HCT116 (cell line): ENCODE data around the gene HEPACAM2. TPM values are rescaled to one million over a fixed set of nuclear protein-coding genes. Genes with fewer than 3 reads are reported as not detected.

ENCODE experiments used
- ATAC-seq: fragments of 200-7000 bp; cut with Tn5 transposase; 2 replicates; pipeline ENCODE4 v1.9.1; 2020; ENCODE audit warnings: mild to moderate bottlenecking, moderate library complexity
- BruUV-seq: library from RNA; stranded (reverse); fragments of 400-500 nt; replicated peaks from 2 replicates; lab custom pipeline; 2021; lab: Mats Ljungman, UMichigan
- CTCF ChIA-PET: fragments of 300-600 bp; sonication (Branson Sonifier 250); formaldehyde crosslinking; loops from one replicate; lab custom pipeline; 2021; ENCODE audit warnings: antibody characterized with exemption; lab: Charles Lee
- POLR2A ChIA-PET: fragments of 300-600, 350-600 bp; sonication (Branson Sonifier 250); formaldehyde crosslinking; loops from one replicate; lab custom pipeline; 2021; ENCODE audit warnings: antibody characterized with exemption; lab: Charles Lee
- RAD21 ChIA-PET, 2 experiments: fragments of 300-600 bp; sonication (Branson Sonifier 250); formaldehyde crosslinking; loops; one replicate each; lab custom pipeline; 2023; ENCODE audit warnings: low total read pairs in 2 of 2; ENCODE audit not compliant: uncharacterized antibody in 2 of 2, unreplicated experiment in 2 of 2, low non-redundant PET in 1 of 2; lab: Charles Lee
- DNase-seq: peaks from one replicate; pipeline ENCODE4 v3.0.0-alpha.2; 2010; ENCODE audit warnings: low read depth, low spot score
- H2AFZ ChIP-seq: fragments of 200-600 bp; shearing (Covaris generic), sonication (generic); 2 replicates; pipeline ENCODE4 v1.6.1; 2017; ENCODE audit warnings: low read depth, mixed run types, mixed read lengths, antibody characterized with exemption, low read length; ENCODE audit not compliant: poor library complexity, severe bottlenecking
- H3K27ac ChIP-seq: 2 replicates; pipeline ENCODE4 v1.5.1; 2012; ENCODE audit warnings: low read depth, low read length
- H3K27me3 ChIP-seq: fragments of 200-600 bp; sonication (generic); 2 replicates; pipeline ENCODE4 v1.6.1; 2016; ENCODE audit warnings: mixed run types, low read length, mixed read lengths; ENCODE audit not compliant: insufficient read depth
- H3K36me3 ChIP-seq, 2 experiments: fragments of 200-500 bp in 1 of 2; fragments of 200-600 bp in 1 of 2; sonication (Bioruptor generic) in 1 of 2; sonication (generic) in 1 of 2; 2 replicates each; pipeline versions ENCODE4 v1.5.1 to v1.6.1; 2014 to 2016; ENCODE audit warnings: low read length in 2 of 2, inconsistent platforms in 1 of 2, mixed read lengths in 1 of 2, mixed run types in 1 of 2; ENCODE audit not compliant: insufficient read depth in 2 of 2, control insufficient read depth in 1 of 2
- H3K4me1 ChIP-seq, 2 experiments: fragments of 200-600 bp in 1 of 2; sonication (generic) in 1 of 2; 2 replicates each; pipeline versions ENCODE4 v1.5.1 to v1.6.1; 2012 to 2017; ENCODE audit warnings: low read length in 2 of 2, inconsistent platforms in 1 of 2, mild to moderate bottlenecking in 1 of 2, mixed read lengths in 1 of 2, mixed run types in 1 of 2, moderate library complexity in 1 of 2; ENCODE audit not compliant: insufficient read depth in 2 of 2, control insufficient read depth in 1 of 2
- H3K4me2 ChIP-seq: fragments of 200-600 bp; sonication (generic); 2 replicates; pipeline ENCODE4 v1.6.1; 2017; ENCODE audit warnings: mixed run types, low read length, mixed read lengths
- H3K4me3 ChIP-seq, 2 experiments: fragments of 200-600 bp in 1 of 2; sonication (generic) in 1 of 2; replicated peaks in 1 of 2; 2 replicates each; pipeline ENCODE4 v1.5.1; 2011 to 2016; ENCODE audit warnings: low read length in 2 of 2, control low read depth in 1 of 2, low read depth in 1 of 2, mild to moderate bottlenecking in 1 of 2, mixed read lengths in 1 of 2, mixed run types in 1 of 2
- H3K79me2 ChIP-seq: fragments of 200-600 bp; sonication (generic); 2 replicates; pipeline ENCODE4 v1.6.1; 2017; ENCODE audit warnings: mild to moderate bottlenecking, mixed run types, low read length, moderate library complexity, mixed read lengths; ENCODE audit not compliant: insufficient read depth
- H3K9ac ChIP-seq: fragments of 200-600 bp; sonication (generic); 2 replicates; pipeline ENCODE4 v1.6.1; 2016; ENCODE audit warnings: low read length, mixed read lengths
- H3K9me2 ChIP-seq: fragments of 200-600 bp; sonication (generic), shearing (Covaris generic); 2 replicates; pipeline ENCODE4 v1.6.1; 2017; ENCODE audit warnings: mixed run types, mild to moderate bottlenecking, moderate library complexity; ENCODE audit not compliant: insufficient read depth
- H3K9me3 ChIP-seq, 2 experiments: fragments of 200-500 bp in 1 of 2; fragments of 200-600 bp in 1 of 2; sonication (Bioruptor generic) in 1 of 2; sonication (generic) in 1 of 2; 2 replicates each; pipeline ENCODE4 v1.6.1; 2014 to 2017; ENCODE audit warnings: low read length in 2 of 2, mixed read lengths in 2 of 2, inconsistent platforms in 1 of 2, low read depth in 1 of 2, mild to moderate bottlenecking in 1 of 2, mixed run types in 1 of 2, moderate library complexity in 1 of 2; ENCODE audit not compliant: control insufficient read depth in 1 of 2, insufficient read depth in 1 of 2
- H4K20me1 ChIP-seq: fragments of 200-600 bp; sonication (generic), shearing (Covaris generic); 2 replicates; pipeline ENCODE4 v1.6.1; 2017; ENCODE audit warnings: mixed run types, mild to moderate bottlenecking, moderate library complexity; ENCODE audit not compliant: insufficient read depth
- CBX3 ChIP-seq: IDR thresholded peaks from 2 replicates; pipeline ENCODE4 v1.6.1; 2012; ENCODE audit warnings: low read depth
- CEBPB ChIP-seq: IDR thresholded peaks from 2 replicates; pipeline ENCODE4 v1.6.1; 2012; ENCODE audit warnings: low read depth
- EGR1 ChIP-seq: IDR thresholded peaks from 2 replicates; pipeline ENCODE4 v1.6.1; 2012; ENCODE audit warnings: low read depth
- ELF1 ChIP-seq: IDR thresholded peaks from 2 replicates; pipeline ENCODE4 v1.6.1; 2012; ENCODE audit warnings: low read depth, borderline replicate concordance
- EZH2 ChIP-seq: fragments of 200-600 bp; sonication (generic); IDR thresholded peaks from 2 replicates; pipeline ENCODE4 v1.6.1; 2017; ENCODE audit warnings: antibody characterized with exemption, mixed run types
- EZH2phosphoT487 ChIP-seq: fragments of 200-600 bp; IDR thresholded peaks from 2 replicates; pipeline ENCODE4 v1.6.1; 2018; ENCODE audit warnings: antibody characterized with exemption, borderline replicate concordance
- JUND ChIP-seq: IDR thresholded peaks from 2 replicates; pipeline ENCODE4 v1.6.1; 2012
- MAX ChIP-seq: IDR thresholded peaks from 2 replicates; pipeline ENCODE4 v1.6.1; 2012
- POLR2AphosphoS5 ChIP-seq: IDR thresholded peaks from 2 replicates; pipeline ENCODE4 v1.6.1; 2011; ENCODE audit warnings: mild to moderate bottlenecking, low read depth, low read length, moderate library complexity
- REST ChIP-seq: IDR thresholded peaks from 2 replicates; pipeline ENCODE4 v1.6.1; 2012; ENCODE audit warnings: low read depth
- SIN3A ChIP-seq: IDR thresholded peaks from 2 replicates; pipeline ENCODE4 v1.6.1; 2012; ENCODE audit warnings: low read depth
- SP1 ChIP-seq: IDR thresholded peaks from 2 replicates; pipeline ENCODE4 v1.6.1; 2012; ENCODE audit warnings: low read depth
- SRF ChIP-seq: IDR thresholded peaks from 2 replicates; pipeline ENCODE4 v1.6.1; 2012; ENCODE audit warnings: low read depth
- TCF7L2 ChIP-seq: IDR thresholded peaks from 2 replicates; pipeline ENCODE4 v1.7.0; 2011; ENCODE audit warnings: borderline replicate concordance, inconsistent platforms; ENCODE audit not compliant: insufficient read depth, insufficient read length; ENCODE audit errors: extremely low read depth
- YY1 ChIP-seq: IDR thresholded peaks from 2 replicates; pipeline ENCODE4 v1.6.1; 2011; ENCODE audit warnings: low read length, low read depth, moderate library complexity, mild to moderate bottlenecking; ENCODE audit not compliant: insufficient replicate concordance; ENCODE audit errors: extremely low read depth
- ZFX ChIP-seq: fragments of 450-650 bp; IDR thresholded peaks from 2 replicates; pipeline ENCODE4 v1.6.1; 2017
- ZNF274 ChIP-seq: fragments of 200-500 bp; sonication (Bioruptor generic); IDR thresholded peaks from 2 replicates; pipeline ENCODE4 v1.6.1; 2014; ENCODE audit warnings: mild to moderate bottlenecking, low read depth, low read length, inconsistent platforms
- intact Hi-C: fragments of 100-400 bp; cut with micrococcal nuclease; formaldehyde crosslinking; loops from 2 replicates; pipeline ENCODE4 v1.10.0; 2022
- total RNA-seq: library from RNA; stranded (reverse); gene quantifications from one replicate; pipeline ENCODE4 v1.2.1, GENCODE V29; 2021; ENCODE audit not compliant: unreplicated experiment
- TF ChIP-seq, protein P1 (sequence below), 3 experiments: fragments of 200-600 bp in 1 of 3; sonication (generic) in 1 of 3; IDR thresholded peaks in 2 of 3; conservative IDR thresholded peaks in 1 of 3; 2 replicates each; pipeline ENCODE4 v1.5.1; 2012 to 2017; ENCODE audit warnings: low read depth in 2 of 3, low read length in 2 of 3, antibody characterized with exemption in 1 of 3, borderline replicate concordance in 1 of 3, control low read depth in 1 of 3, mild to moderate bottlenecking in 1 of 3, mixed read lengths in 1 of 3, mixed run types in 1 of 3, moderate library complexity in 1 of 3; ENCODE audit not compliant: insufficient read depth in 1 of 3
- TF ChIP-seq, protein P2 (sequence below): IDR thresholded peaks from 2 replicates; pipeline ENCODE4 v1.6.1; 2011; ENCODE audit warnings: mild to moderate bottlenecking, low read length, moderate library complexity; ENCODE audit not compliant: insufficient replicate concordance; ENCODE audit errors: extremely low read depth

Gene HEPACAM2
- total RNA-seq, 1 experiment from 2014 or later, result not detected

GRCh38 chr7:93265220-93265619, 39.0 kb upstream of the HEPACAM2 start:
- Histone ChIP-seq H3K79me2 (no peaks in the 10 kb centered on the region), H3K27me3 (no peaks in the 10 kb centered on the region), H4K20me1 (no peaks in the 10 kb centered on the region), H3K9me3 (no peaks in the 10 kb centered on the region), H3K4me1 (no peaks in the 10 kb centered on the region), H3K9me2 (no peaks in the 10 kb centered on the region), H3K4me3 (no peak overlapping the region), H3K9ac (no peak overlapping the region), H2AFZ (no peak overlapping the region), H3K27ac (no peak overlapping the region), H3K4me2 (no peak overlapping the region), H3K36me3 (no peaks in the 10 kb centered on the region)
- ChIA-PET RAD21 (no interaction called here), POLR2A (no interaction called here), CTCF (no interaction called here)
- intact Hi-C loops, result no loop called here
- TF ChIP-seq, protein P1, sequence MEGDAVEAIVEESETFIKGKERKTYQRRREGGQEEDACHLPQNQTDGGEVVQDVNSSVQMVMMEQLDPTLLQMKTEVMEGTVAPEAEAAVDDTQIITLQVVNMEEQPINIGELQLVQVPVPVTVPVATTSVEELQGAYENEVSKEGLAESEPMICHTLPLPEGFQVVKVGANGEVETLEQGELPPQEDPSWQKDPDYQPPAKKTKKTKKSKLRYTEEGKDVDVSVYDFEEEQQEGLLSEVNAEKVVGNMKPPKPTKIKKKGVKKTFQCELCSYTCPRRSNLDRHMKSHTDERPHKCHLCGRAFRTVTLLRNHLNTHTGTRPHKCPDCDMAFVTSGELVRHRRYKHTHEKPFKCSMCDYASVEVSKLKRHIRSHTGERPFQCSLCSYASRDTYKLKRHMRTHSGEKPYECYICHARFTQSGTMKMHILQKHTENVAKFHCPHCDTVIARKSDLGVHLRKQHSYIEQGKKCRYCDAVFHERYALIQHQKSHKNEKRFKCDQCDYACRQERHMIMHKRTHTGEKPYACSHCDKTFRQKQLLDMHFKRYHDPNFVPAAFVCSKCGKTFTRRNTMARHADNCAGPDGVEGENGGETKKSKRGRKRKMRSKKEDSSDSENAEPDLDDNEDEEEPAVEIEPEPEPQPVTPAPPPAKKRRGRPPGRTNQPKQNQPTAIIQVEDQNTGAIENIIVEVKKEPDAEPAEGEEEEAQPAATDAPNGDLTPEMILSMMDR (IDR thresholded peaks at IDR 0.05 in 2 of 3, conservative IDR thresholded peaks at IDR 0.05 in 1 of 3; ENCODE audit: borderline replicate concordance in 1 of 3, insufficient read depth in 1 of 3, low read depth in 2 of 3, low read length in 2 of 3), result no peak
- no peak for TF ChIP-seq EZH2phosphoT487
- TF ChIP-seq SIN3A, result no peak
- TF ChIP-seq SRF, result no peak
- TF ChIP-seq REST, result no peak
- TF ChIP-seq YY1, result no peak
- TF ChIP-seq ZNF274, result no peak
- no peak for TF ChIP-seq MAX
- TF ChIP-seq POLR2AphosphoS5, result no peak
- TF ChIP-seq CBX3, result no peak
- TF ChIP-seq, protein P2, sequence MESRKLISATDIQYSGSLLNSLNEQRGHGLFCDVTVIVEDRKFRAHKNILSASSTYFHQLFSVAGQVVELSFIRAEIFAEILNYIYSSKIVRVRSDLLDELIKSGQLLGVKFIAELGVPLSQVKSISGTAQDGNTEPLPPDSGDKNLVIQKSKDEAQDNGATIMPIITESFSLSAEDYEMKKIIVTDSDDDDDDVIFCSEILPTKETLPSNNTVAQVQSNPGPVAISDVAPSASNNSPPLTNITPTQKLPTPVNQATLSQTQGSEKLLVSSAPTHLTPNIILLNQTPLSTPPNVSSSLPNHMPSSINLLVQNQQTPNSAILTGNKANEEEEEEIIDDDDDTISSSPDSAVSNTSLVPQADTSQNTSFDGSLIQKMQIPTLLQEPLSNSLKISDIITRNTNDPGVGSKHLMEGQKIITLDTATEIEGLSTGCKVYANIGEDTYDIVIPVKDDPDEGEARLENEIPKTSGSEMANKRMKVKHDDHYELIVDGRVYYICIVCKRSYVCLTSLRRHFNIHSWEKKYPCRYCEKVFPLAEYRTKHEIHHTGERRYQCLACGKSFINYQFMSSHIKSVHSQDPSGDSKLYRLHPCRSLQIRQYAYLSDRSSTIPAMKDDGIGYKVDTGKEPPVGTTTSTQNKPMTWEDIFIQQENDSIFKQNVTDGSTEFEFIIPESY, result no peak
- no peak for TF ChIP-seq ZFX
- no peak for TF ChIP-seq EGR1
- TF ChIP-seq TCF7L2, result no peak
- no peak for TF ChIP-seq ELF1
- TF ChIP-seq CEBPB, result no peak
- no peak for TF ChIP-seq EZH2
- TF ChIP-seq JUND, result no peak
- no peak for TF ChIP-seq SP1
- no peak for ATAC-seq
- no TSS peak for BruUV-seq
- DNase-seq, result no peak
